HS-27A (cell line): ENCODE measurements around the gene GNG14.
"Not testable (repeated sequence)": the region's sequence is repeated elsewhere in the genome, so short reads cannot be mapped to it uniquely, and the experiment has no call there.

ENCODE experiments used
- DNase-seq: peaks from one replicate; pipeline ENCODE4 v3.0.0-alpha.2; 2012; ENCODE audit warnings: low read depth, missing footprints

Gene GNG14

DNA sequence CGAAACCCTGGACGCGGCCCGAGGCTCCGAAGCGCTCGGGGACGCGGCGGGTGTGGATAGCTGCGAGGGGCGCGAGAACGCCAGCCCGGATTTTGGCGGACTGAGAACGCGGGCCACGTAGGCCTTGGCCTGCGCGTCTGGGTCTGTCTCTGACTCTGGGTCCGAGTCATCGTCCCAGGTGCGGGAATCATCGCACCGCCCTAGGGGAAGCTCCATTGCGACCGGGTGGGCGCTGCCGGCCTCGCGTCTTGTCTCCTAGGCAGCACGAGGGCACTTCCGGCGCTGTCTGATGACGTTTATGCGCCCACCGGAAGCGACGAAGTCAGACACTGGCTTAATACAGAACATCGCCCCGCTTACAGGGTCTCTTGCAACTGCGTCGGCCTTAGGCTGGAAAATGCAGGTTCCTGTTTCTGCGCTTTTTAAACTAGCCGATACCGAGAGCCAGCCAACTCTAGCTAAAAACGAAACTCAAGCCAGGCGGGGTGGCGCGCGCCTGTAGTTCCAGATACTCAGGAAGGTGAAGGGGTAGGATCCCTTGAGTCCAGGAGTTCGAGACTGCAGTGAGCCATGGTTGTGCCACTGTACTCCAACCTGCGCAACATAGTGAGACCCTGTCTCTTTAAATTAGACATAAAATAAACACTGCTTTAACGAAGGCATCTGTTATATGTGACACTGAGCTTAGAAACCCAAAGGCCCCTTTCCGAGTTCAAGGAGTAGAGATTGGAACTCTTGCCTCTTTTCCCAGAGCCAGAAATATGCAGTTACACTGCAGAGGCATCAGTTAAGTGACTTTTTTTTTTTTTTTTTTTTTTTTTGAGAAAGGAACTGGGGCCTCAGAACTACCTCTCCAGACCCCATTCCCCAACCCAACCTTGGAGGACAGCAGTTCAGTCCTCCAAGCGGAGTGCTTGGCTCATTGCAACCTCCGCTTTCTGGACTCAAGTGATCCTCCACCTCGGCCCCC lies 8.9 kb downstream of the GNG14 start, which contains the start of gene FBXW9:
Gene FBXW9, minus strand, starts transcription at position 266 of the 970 bp plus-strand sequence. Its CDS starts 50 bp downstream, at position 216.
- peak; percentile 73 for DNase-seq

DNA sequence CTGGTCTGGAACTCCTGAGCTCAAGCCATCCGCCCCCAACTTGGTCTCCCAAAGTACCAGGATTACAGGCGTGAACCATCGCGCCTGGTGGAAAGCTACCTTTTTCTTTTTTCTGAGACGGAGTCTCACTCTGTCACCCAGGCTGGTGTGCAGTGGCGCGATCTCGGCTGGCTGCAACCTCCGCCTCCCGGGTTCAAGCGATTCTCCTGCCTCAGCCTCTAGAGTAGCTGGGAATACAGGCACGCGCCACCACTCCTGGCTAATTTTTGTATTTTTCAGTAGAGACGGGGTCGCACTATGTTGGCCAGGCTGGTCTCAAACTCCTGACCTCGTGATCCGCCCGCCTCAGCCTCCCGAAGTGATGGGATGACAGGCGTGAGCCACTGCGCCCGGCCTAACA lies 9.6 kb downstream of the GNG14 start:
- not testable (repeated sequence) for DNase-seq

DNA sequence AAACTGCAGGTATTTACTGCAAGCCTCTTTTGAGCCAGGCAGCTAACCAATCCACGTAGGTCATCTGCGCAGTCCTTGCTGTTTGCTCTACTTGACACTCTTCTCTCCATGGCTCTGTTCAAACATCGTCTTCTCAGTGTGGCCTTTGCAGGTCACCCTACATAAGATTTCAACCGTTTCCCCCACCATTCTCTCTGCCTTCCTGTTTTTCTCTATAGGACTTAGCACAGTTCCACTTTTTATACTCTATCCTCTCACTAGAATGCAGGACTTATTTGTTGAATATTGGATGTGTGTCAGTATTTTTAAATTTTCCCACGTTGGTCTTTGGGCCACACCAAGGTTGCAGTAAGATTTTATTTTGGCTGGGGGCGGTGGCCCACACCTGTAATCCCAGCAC lies 10.3 kb downstream of the GNG14 start:
- no peak for DNase-seq

DNA sequence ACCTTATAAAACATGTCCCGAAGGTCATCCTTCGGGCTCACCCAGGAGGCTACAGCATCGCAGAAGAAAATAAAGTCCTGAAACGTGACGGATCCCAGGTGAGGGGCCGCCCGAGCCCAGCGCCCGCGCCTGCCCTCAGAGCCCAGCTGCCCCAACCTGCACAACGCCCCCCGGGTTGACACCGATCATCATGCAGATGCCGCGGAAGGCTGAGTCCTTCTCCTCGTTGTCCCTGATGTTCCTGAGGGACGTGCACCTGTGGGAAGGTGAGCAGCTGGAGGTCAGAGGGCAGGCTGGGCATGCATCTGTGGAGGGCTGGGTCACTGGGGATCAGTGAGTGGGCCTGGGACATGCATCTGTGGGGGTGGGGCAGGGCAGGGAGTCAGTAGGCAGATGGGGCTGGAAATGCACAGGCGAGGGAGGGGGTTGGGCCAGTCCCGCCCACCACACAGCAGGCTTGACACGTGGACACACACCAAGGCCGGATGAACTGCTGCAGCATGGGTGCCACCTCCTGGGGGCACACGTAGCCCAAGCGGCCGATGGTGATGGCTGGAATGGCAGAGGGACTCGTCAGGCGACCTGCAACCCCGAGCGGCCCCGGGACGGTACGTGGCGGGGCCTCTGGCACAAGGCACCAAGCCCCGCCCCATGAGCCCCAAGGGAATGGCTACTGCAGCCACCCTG lies 13.9 kb downstream of the GNG14 start:
- no peak for DNase-seq

DNA sequence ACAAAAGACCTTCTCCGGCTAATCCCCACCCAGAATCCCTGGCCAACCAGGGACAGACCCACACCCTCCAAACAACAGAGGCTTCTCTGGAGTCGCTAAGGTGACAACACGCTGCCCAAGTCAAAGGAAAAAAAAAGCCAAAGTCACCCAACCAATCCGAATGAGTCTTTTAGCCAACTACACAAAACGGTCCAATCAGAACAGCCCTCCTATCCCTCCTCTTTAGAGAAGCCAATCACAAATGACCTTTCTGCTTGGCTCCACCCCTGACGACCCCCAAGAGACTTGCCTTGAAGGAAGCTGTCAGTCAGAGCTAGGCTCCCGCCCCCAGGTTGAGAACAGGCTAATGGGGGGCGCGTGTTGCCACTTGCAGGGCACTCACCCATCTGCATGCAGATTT lies 15.2 kb downstream of the GNG14 start:
- DNase-seq, result no peak

DNA sequence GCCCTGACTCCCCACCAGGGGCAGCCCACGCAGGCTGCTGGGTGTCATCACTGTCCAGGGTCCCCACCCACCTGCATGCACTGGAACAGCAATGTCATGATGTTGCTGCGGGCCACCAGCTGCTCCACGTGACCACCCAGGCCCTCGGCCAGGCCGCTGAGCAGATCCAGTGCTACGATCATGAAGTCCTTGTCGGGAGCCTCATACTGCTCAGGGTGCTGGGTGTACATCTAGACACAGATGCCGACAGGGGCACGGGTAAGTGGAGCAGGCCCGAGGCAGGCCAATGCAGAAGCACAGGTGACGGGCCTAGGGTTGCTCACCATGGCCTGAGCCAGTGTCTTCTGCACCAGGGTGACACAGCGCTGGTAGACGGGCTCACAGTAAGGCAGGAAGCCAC lies 17.4 kb downstream of the GNG14 start:
- DNase-seq, result no peak

DNA sequence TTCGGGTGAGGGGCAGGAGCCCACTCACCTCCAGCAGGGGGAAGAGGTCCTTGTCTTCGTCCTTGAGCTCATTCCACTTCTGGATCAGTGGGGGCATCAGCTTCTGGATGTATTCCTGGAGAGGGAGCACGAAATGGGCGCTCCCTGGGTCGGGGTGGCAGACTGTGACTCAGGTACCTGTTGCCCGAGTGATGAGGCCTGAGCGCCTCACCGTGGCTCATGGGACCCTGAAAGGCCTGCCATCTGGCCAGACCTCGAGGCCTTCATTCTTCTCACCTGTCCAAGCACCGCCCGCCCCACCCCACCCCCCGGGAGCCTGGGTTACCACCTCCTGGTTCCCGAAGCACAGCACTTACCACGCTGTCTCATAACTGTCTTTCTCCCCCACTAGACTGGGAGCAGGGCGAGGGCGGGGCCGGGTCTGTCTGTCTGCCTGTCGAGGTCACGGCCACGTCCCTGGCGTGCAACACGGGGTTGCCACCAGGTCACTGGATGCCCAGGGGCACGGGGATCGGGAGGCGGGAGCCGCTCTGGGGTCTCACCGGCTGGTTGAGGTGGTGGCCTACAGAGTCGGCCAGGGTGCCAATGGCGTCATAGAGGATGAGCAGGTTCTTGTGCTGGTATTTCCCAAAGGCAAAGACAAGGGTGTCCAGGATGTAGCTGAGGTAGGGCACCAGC lies 18.0 kb downstream of the GNG14 start:
- no peak for DNase-seq

DNA sequence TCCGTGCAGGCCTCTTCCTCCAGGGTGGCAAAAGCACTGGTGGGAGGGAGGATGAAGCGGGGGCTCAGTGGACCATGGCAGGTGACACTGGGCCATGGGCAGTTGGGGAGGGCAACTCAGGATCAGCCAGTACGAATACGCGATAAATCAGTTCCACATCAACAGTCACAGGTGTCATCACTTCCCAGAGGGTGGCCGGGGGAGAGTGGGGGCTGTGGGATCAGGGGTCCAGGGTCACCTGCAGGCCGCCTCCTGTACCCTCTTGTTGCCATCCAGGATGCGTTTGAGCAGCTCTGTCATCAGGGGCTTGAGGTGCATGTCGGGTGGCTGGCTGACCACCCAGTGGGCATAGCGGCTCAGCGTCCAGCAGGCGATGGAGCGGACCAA lies 18.5 kb downstream of the GNG14 start:
- DNase-seq, result no peak

DNA sequence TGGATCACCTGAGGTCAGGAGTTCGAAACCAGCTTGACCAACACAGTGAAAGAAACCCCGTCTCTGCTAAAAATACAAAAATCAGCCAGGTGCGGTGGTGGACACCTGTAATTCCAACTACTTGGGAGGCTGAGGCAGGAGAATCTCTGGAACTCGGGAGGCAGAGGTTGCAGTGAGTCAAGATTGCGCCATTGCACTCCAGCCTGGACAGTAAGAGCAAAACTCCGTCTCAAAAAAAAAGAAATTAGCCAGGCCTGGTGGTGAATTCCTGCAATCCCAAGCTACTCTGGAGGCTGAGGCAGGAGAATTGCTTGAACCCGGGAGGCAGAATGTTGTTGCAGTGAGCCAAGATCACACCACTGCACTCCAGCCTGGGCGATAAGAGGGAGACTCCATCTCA lies 20.8 kb downstream of the GNG14 start:
- no peak for DNase-seq

DNA sequence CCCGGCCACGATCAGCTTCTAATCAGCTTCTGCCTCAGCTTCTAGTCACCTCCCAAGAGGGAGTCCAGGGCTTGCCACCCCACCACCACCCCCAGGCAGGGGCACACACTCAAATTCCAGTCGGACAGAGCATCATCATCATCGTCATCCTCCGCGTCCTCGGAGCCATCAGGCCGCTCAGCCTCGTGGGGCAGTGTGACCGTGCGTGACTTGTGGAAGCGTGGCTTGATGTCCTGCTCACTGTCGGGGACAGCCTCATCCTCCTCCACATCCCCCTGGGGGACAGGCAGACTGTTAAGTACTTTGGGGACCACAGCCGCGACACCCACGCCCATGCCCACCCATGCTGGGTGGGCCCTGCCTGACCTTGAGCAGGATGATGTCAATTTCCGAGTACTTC lies 23.4 kb downstream of the GNG14 start:
- no peak for DNase-seq

DNA sequence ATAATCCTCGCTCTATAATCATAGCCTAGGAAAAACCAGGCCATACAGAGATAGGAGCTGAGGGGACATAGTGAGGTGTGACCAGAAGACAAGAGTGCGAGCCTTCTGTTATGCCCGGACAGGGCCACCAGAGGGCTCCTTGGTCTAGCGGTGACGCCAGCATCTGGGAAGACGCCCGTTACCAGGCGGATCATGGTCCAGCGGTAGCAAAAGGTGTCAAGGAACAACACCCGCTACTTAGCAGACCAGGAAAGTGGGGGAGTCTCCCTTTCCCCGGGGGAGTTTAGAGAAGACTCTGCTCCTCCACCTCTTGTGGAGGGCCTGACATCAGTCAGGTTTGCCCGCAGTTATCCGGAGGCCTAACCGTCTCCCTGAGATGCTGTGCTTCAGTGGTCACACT lies 24.3 kb downstream of the GNG14 start:
- DNase-seq, result not testable (repeated sequence)

DNA sequence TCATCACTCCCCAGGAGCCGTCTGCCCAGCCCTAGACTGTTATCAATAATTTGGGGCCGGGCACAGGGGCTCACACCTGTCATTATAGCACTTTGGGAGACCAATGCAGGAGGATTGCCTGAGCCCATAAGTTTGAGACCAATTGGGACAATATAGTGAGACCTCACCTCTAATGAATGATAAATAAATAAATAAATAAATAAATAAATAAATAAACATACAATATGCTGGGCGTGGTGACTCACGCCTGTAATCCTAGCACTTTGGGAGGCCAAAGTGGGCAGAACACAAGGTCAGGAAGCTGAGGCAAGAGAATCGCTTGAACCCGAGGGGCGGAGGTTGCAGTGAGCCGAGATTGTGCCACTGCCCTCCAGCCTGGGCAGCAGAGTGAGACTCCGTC lies 25.5 kb downstream of the GNG14 start:
- DNase-seq, result not testable (repeated sequence)

DNA sequence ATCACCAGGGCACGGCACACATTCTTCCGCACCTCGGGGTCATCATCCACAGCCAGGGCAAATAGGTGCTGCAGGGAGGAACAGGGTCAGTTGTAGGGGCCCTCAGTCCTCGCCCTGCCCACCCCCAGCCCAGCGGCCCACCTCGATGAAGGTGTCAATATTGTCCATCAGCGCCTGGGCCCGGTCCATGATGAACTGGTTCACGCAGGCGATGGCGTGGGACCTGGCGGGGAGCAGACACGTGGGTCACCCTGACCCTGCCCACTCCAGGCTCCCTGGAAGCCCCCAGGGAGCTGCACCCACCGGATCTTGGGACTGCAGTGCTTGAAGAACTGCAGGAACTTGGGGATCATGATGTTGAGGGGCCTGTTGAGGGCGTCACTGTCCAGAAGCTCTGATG lies 27.3 kb downstream of the GNG14 start:
- DNase-seq, result no peak

DNA sequence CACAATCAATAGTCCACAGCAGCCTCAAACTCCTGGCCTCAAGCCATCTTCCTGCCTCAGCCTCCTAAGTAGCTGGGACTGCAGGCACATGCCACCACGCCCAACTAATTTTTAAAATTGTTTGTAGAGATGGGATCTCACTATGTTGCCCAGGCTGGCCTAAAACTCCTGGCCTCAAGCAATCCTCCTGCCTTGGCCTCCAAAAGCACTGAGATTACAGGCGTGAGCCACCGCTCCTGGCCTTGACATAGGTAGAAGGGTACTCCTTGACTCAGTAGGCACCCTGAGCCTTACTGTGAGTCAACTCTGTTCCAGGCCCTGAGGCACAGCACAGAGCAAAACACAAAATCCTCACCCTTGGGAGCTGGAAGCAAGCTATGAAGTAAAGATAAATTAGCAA lies 28.1 kb downstream of the GNG14 start:
- DNase-seq, result no peak

DNA sequence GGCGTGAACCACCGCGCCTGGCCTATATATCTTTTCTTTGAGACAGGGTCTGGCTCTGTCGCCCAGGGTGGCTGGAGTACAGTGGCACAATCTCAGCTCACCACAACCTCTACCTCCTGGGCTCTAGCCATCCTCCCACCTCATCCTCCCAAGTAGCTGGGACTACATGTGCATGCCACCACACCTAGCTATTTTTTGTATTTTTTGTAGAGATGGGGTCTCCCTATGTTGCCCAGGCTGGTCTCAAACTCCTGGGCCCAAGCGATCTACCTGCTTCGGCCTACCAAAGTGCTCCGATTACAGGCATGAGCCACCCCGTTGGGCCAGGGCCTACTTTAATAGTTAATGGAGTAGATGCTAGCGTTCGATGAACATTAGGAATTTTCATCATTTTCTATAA lies 32.5 kb downstream of the GNG14 start:
- DNase-seq, result no peak

DNA sequence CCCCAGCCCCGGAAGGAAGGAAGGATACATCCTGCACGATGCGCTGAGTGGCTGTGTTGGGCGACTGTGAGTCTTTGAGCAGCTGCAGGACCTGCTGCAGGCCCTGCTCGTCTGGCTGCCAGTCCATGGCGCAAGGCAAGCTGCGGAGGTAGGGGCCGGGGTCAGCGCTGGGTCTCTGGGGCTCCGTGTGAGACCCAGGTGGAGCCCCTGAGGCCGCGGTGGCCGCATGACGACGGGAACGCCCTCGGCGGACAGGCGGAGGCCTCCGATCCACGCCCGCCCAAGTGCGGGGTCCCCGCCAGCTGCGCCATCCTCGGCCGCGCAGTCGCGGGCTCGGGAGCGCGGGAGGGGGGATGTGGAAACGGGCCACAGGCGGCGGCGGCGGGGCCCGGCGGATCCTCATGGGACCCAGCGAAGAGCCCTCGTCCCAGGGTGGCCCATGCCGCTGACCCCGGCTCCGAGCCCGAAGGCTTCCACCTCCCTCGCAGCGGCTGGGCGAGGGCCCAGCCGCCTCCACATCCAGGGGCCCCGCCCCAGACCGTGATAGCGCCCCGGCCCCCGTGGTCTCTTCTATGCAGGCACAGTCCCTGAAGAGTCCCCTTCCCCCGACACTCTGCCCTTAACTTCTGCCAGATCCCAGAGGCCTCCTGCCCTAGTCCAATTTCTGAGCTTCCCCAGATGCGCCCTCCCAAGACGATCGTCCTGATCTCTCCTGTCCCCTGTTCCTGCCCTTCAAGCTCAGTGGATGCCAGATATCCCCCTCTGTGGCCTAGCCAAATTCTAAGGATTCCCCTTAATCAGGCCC lies 33.3 kb downstream of the GNG14 start:
- no peak for DNase-seq

DNA sequence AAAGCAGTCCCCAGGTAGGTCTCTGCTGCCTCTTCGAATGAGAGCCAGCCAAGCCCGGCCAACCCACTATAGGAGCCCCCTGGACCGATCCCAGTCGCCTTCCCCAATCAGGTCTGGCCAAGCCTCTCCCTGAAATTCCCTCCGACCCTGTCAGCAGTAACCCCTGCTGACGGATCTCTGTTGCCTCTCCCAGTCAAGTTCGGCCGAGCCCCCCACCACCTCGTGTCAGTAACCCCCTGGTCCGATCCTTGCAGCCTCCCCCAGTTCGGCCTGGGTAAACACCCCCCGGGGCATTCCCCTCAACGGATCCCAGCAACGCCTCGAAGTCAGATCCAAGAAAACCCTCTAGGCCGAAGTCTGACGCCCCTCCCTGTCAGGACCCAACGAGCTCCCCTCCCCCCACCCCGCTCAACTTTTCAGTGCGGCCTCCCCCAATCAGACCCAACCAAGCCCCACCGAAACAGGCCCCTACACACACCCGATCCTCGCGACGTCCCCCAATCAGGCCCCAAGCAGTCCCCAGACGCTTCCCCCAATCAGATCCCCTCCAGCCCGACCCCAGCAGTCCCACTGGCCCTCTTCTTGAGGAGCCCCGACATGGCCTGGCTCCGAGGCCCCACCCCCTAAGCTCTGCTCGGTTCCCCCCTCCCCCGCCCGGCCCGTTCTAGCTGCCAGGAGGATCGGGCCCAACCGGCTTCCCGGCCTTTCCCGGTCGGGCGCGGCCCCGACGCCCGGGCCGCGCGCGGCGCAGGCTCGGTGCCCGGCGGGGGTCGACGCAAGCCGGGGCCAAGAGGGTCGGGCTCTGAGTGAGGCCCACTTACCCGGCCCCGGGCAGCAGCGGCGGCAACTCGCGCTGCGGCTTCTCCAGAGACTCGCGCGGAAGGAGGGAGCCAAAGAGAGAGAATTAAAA lies 34.1 kb downstream of the GNG14 start:
- DNase-seq, result no peak

DNA sequence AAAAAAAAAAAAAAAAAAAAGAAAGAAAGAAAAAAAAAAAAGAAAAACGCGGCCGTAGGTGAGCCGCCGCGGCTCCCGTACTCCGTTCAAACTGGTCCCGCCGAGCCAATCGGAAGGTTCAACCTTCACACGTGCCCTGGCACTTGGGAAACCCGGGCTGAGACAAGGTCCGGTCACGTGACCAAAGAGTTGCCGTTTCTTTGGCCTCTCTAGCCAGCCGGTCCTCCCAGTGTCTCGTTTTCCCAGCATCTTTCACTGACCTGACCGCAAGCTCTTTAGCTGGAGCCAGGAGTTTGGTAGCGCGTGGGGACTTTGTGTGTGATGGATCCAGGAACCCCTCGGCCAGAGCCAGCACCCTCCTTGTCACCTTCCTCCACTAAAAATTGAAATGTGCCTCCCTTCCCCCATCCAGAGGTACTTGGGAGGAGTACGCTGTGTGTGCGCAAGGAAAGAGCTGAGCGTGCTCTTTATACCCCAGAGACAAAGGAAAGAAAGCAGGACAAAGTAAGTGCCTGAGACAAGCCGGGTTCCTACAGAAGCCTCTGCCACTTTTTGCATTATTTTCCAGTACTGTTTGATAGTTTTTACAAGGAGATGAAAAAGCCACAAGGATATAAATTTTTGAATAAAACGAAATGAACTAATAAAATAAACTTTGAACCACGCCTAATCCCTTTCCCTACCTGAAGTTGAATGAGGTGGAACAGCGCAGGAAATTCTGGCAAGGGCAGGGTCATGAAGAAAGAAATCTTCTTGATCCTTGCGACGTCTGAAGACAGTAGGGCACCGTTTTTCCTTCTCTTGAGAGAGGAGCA lies 35.0 kb downstream of the GNG14 start:
- DNase-seq, result peak; percentile 99

DNA sequence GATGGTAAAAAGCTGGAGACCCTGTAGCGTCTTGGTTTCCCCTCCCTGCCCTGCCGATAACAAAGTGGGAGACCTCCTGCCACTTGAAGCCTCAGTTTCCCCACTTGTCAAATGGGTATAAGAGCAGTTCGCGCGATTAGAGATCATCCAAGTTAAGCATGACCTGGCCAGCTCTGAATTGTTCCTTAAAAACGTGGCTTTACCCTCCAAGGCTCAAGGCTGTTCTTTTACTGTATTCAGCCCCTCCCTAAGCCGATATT lies 35.5 kb downstream of the GNG14 start:
- no peak for DNase-seq
